Esophagus mucosa (tissue), 1 donor: ENCODE results near the gene PELI3. TPM values are rescaled to one million over a fixed set of nuclear protein-coding genes. Genes with fewer than 3 reads are reported as not detected.
A peak's percentile ranks its signal among the peaks of the same experiment; 100 is the strongest.
"Not testable (repeated sequence)": the region's sequence is repeated elsewhere in the genome, so short reads cannot be mapped to it uniquely, and the experiment has no call there.

Experiments used
- ATAC-seq: fragments of 200-7000 bp; cut with Tn5 transposase; one replicate; pipeline ENCODE4 v1.9.1; 2020
- total RNA-seq: library from RNA; stranded (reverse); gene quantifications from one replicate; pipeline ENCODE4 v1.2.4, GENCODE V29; 2023
- donor health status: DM: yes; HTN: yes; CAD: no.

PELI3 gene
- 3.7 TPM for total RNA-seq

GRCh38 chr11:66466225-66467033 is at the start of gene PELI3:
TSS of gene PELI3 (plus strand) at chr11:66466905. CDS start at chr11:66468129, 1,224 bp downstream.
- ATAC-seq, result peak; percentile 96

GRCh38 chr11:66417000-66417399 is 49.7 kb upstream of the PELI3 start:
- ATAC-seq, result no peak

GRCh38 chr11:66418168-66418985 is 48.3 kb upstream of the PELI3 start:
- ATAC-seq, result peak; percentile 65

- no peak for ATAC-seq
Observed at GRCh38 chr11:66418986-66419308, 47.8 kb upstream of the PELI3 start.

- no peak for ATAC-seq
Observed at GRCh38 chr11:66419825-66420224, 46.9 kb upstream of the PELI3 start.

- ATAC-seq, result no peak
Observed at GRCh38 chr11:66420671-66421476, 45.8 kb upstream of the PELI3 start, which contains the start of gene NPAS4. TSS of gene NPAS4 (plus strand) at chr11:66421035. CDS start at chr11:66421180, 145 bp downstream.

- peak; percentile 95 for ATAC-seq
Observed at GRCh38 chr11:66421492-66422205, 45.1 kb upstream of the PELI3 start.

- ATAC-seq, result no peak
Observed at GRCh38 chr11:66426314-66426713, 40.4 kb upstream of the PELI3 start.

- ATAC-seq, result no peak
Observed at GRCh38 chr11:66428933-66429332, 37.8 kb upstream of the PELI3 start.

- ATAC-seq, result peak; percentile 76
Observed at GRCh38 chr11:66429983-66430602, 36.6 kb upstream of the PELI3 start.

- not testable (repeated sequence) for ATAC-seq
Observed at GRCh38 chr11:66431287-66431686, 35.4 kb upstream of the PELI3 start.

GRCh38 chr11:66431871-66432329 is 34.8 kb upstream of the PELI3 start:
- ATAC-seq, result not testable (repeated sequence)

- no peak for ATAC-seq
Observed at GRCh38 chr11:66432597-66432996, 34.1 kb upstream of the PELI3 start.

GRCh38 chr11:66437979-66438503 is 28.7 kb upstream of the PELI3 start:
- no peak for ATAC-seq

- peak; percentile 100 for ATAC-seq
Observed at GRCh38 chr11:66438504-66439466, 27.9 kb upstream of the PELI3 start, which contains the start of gene MRPL11. TSS of gene MRPL11 (minus strand) at chr11:66438848. CDS start at chr11:66438754, 94 bp downstream.

- not testable (repeated sequence) for ATAC-seq
Observed at GRCh38 chr11:66440101-66440939, 26.4 kb upstream of the PELI3 start.

GRCh38 chr11:66440940-66441282 is 25.8 kb upstream of the PELI3 start:
- not testable (repeated sequence) for ATAC-seq

- no peak for ATAC-seq
Observed at GRCh38 chr11:66443602-66444001, 23.1 kb upstream of the PELI3 start.

GRCh38 chr11:66447012-66447411 is 19.7 kb upstream of the PELI3 start:
- no peak for ATAC-seq
